Spinal cord (tissue), 10 donors: Measurements from ENCODE around the gene SRF. TPM values are rescaled to one million over a fixed set of nuclear protein-coding genes. Genes with fewer than 3 reads are reported as not detected.
"Not testable (repeated sequence)": the region's sequence is repeated elsewhere in the genome, so short reads cannot be mapped to it uniquely, and the experiment has no call there.

Experiments used
- DNase-seq, 6 donors: peaks; one replicate each; pipeline versions ENCODE4 v3.0.0 to v3.0.0-alpha.2; 2013 to 2015; ENCODE audit warnings: low spot score in 6 of 6, low read depth in 4 of 6
- H3K27ac ChIP-seq: one replicate; pipeline ENCODE4 v1.5.1; 2013; ENCODE audit warnings: low read depth, low read length, control low read depth
- H3K27me3 ChIP-seq: one replicate; pipeline ENCODE4 v1.6.1; 2013; ENCODE audit warnings: low read length; ENCODE audit not compliant: control insufficient read depth, insufficient read depth
- H3K36me3 ChIP-seq: one replicate; pipeline ENCODE4 v1.6.1; 2013; ENCODE audit warnings: low read length; ENCODE audit not compliant: control insufficient read depth, insufficient read depth
- H3K4me1 ChIP-seq: one replicate; pipeline ENCODE4 v1.6.1; 2013; ENCODE audit warnings: low read length; ENCODE audit not compliant: control insufficient read depth, insufficient read depth
- H3K4me3 ChIP-seq: one replicate; pipeline ENCODE4 v1.5.1; 2013; ENCODE audit warnings: low read depth, low read length, control low read depth
- H3K9me3 ChIP-seq: one replicate; pipeline ENCODE4 v1.6.1; 2013; ENCODE audit warnings: low read length; ENCODE audit not compliant: control insufficient read depth, insufficient read depth
- WGBS: methylation state at CpG from one replicate; pipeline ENCODE4 v1.1.5; 2013; ENCODE audit warnings: missing lambda C conversion rate; ENCODE audit not compliant: insufficient coverage; 5-methylcytosine and 5-hydroxymethylcytosine counted together
- polyA plus RNA-seq, 2 donors: library from polyadenylated mRNA; unstranded; fragments of 120-200 nt; gene quantifications; one replicate each; pipeline ENCODE4 v1.2.1, GENCODE V29; 2013; ENCODE audit not compliant: insufficient read length in 2 of 2
- total RNA-seq, 2 donors: library from RNA; depleted of rRNA in 1 of 2; stranded (reverse); fragments of 120-200 nt in 1 of 2; fragments of >200 nt in 1 of 2; gene quantifications; one replicate each; pipeline versions ENCODE4 v1.2.3 to v1.2.4, GENCODE V29; 2013 to 2014
- donor health status: healthy.

The SRF gene
- total and polyA plus RNA-seq, 4 donors = 6.8 to 21.7 (median 18.9) TPM

DNA sequence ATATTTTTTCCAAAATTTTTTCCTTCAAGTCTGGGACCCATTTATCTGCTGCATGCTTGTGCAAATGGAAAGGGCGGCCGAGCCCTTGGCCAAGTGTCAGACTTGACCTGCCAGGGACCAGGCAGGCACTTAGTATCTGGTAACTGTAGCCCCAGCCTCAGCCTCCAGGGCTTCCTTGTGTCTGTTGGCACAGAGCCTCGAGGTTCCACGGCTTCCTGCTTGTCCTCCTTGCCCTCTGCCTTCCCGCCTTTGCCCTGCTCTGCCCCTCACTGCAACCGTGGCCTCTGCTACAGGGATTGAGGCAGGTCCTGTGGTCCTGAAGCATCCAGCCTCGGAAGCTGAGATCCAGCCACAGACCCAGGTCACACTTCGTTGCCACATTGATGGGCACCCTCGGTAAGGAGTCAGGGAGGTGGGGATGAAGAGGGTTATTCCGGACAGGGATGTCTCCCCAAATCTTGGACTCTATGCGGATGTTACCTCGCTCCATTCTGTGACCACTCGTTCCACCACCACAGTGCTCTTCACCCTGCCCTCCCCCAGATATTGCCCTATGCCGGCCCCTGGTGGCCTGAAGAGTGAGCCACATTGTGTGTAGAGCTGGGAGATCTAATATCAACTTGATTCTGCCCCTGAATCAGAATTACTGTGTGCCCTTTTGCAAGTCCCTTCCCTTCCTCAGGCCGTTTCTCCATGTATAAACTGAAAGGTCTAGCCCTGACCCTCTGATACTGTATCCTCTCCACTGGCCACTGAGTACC, 41.5 kb upstream of the SRF start:
- Histone ChIP-seq H3K9me3 (no peaks in the 10 kb centered on the region), H3K36me3 (peaks cover 33% of the 10 kb centered on the region), H3K4me3 (no peak overlapping the region), H3K27ac (no peak overlapping the region), H3K27me3 (no peaks in the 10 kb centered on the region), H3K4me1 (peaks cover 33% of the 10 kb centered on the region)
- WGBS = 71% methylated on average over 7 of the region's 15 CpGs
- DNase-seq = peak in 1 of 6 donors; percentile 43

DNA sequence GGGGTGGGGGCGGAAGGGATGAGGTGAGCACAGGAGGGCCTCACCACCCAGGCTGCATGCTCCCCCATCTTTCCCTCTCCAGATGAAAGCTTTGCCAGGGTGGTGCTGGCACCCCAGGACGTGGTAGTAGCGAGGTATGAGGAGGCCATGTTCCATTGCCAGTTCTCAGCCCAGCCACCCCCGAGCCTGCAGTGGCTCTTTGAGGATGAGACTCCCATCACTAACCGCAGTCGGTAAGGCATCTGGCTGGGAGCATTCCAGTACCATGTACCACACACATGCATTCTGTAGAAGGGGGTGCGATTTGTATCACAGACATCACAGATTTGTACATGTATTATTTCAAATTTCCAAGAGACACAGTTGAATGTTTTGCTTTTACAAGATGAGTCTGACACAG, 40.6 kb upstream of the SRF start:
- Histone ChIP-seq H3K27ac (no peak overlapping the region), H3K9me3 (no peaks in the 10 kb centered on the region), H3K4me3 (no peak overlapping the region), H3K36me3 (peaks cover 37% of the 10 kb centered on the region), H3K27me3 (no peaks in the 10 kb centered on the region), H3K4me1 (peaks cover 25% of the 10 kb centered on the region)
- WGBS = no CpG with 5 or more reads among the region's 7 CpGs
- no peak for DNase-seq

DNA sequence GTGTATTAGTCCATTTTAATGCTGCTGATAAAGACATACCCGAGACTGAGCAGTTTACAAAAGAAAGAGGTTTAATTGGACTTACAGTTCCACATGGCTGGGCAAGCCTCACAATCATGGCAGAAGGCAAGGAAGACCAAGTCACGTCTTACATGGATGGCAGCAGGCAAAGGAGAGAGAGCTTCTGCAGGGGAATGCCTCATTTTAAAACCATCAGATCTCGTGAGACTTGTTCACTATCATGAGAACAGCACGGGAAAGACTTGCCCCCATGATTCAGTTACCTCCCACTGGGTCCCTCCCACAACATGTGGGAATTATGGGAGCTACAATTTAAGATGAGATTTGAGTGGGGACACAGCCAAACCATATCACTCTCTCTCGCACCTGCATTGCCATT, 39.7 kb upstream of the SRF start:
- 86% methylated on average over 2 of the region's 5 CpGs for WGBS
- Histone ChIP-seq H3K4me1 (peaks cover 21% of the 10 kb centered on the region), H3K36me3 (peaks cover 42% of the 10 kb centered on the region)
- H3K9me3 ChIP-seq, DNase-seq, H3K27ac ChIP-seq, H3K4me3 ChIP-seq, H3K27me3 ChIP-seq: not testable (repeated sequence)

DNA sequence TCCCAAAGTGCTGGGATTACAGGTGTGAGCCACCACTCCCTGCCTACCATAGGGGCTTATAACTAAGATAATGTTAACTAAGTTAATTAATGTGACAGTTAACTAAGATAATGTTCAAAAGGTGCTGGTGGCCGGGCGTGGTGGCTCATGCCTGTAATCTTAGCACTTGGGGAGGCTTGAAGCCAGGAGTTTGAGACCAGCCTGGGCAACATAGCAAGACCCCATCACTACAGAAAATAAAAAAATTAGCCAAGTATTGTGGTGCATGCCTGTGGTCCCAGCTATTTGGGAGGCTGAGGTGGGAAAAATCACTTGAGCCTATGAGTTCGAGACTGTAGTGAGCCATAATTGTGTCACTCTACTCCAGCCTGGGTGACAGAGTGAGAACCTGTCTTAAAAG, 32.8 kb upstream of the SRF start:
- 80% methylated on average over 1 of the region's 3 CpGs for WGBS
- Histone ChIP-seq H3K9me3 (no peaks in the 10 kb centered on the region), H3K4me1 (peaks cover 6% of the 10 kb centered on the region), H3K36me3 (peaks cover 31% of the 10 kb centered on the region), H3K27me3 (no peaks in the 10 kb centered on the region), H3K4me3 (no peak overlapping the region), H3K27ac (no peak overlapping the region)
- DNase-seq = no peak

DNA sequence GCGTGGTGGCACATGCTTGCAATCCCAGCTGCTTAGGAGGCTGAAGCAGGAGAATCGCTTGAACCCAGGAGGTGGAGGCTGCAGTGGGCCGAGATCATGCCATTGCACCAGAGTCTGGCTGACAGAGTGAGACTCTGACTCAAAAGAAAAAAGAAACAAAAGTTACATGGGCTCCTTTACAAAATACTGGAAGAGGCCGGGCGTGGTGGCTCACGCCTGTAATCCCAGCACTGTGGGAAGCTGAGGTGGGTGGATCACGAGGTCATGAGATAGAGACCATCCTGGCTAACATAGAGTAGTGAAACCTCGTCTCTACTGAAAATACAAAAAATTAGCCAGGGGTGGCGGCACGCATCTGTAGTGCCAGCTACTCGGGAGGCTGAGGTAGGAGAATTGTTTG, 31.1 kb upstream of the SRF start:
- 94% methylated on average over 7 of the region's 11 CpGs for WGBS
- Histone ChIP-seq H3K36me3 (peaks cover 37% of the 10 kb centered on the region), H3K4me1 (peaks cover 11% of the 10 kb centered on the region)
- not testable (repeated sequence) for DNase-seq, H3K27ac ChIP-seq, H3K9me3 ChIP-seq, H3K4me3 ChIP-seq, H3K27me3 ChIP-seq

DNA sequence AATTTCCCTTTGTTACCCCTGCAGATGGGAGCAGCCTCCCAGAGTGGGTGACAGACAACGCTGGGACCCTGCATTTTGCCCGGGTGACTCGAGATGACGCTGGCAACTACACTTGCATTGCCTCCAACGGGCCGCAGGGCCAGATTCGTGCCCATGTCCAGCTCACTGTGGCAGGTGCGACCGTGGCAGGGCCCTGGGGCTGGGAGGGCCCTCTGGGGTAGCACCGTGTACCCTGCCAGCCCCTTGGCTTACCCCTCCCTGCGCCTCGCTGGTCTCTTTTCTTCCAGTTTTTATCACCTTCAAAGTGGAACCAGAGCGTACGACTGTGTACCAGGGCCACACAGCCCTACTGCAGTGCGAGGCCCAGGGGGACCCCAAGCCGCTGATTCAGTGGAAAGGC, 29.4 kb upstream of the SRF start:
- no peaks in the 10 kb centered on the region for H3K9me3 ChIP-seq
- no peak overlapping the region for H3K27ac ChIP-seq
- no peak for DNase-seq
- peaks cover 42% of the 10 kb centered on the region for H3K36me3 ChIP-seq
- no peak overlapping the region for H3K4me3 ChIP-seq
- 89% methylated on average over 16 of the region's 16 CpGs for WGBS
- H3K4me1 ChIP-seq = peaks cover 11% of the 10 kb centered on the region
- no peaks in the 10 kb centered on the region for H3K27me3 ChIP-seq

DNA sequence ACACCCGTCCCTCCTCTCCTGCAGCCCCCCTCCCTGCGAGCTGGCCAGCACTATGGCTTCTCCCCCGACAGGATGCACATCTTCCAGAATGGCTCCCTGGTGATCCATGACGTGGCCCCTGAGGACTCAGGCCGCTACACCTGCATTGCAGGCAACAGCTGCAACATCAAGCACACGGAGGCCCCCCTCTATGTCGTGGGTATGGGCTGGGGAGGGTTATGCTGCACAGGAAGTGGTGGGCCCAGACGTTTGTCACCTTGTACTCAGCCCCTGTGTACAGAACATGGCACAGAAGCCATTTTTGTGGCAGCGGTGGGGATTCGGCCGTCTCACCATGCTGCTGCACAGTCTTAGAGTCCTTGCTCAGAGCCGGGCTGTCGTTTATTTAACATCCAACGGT, 29.0 kb upstream of the SRF start:
- no peak overlapping the region for H3K4me3 ChIP-seq
- 85% methylated on average over 12 of the region's 14 CpGs for WGBS
- H3K4me1 ChIP-seq = peaks cover 11% of the 10 kb centered on the region
- DNase-seq = no peak
- peaks cover 47% of the 10 kb centered on the region for H3K36me3 ChIP-seq
- H3K9me3 ChIP-seq = no peaks in the 10 kb centered on the region
- no peak overlapping the region for H3K27ac ChIP-seq
- H3K27me3 ChIP-seq = no peaks in the 10 kb centered on the region

DNA sequence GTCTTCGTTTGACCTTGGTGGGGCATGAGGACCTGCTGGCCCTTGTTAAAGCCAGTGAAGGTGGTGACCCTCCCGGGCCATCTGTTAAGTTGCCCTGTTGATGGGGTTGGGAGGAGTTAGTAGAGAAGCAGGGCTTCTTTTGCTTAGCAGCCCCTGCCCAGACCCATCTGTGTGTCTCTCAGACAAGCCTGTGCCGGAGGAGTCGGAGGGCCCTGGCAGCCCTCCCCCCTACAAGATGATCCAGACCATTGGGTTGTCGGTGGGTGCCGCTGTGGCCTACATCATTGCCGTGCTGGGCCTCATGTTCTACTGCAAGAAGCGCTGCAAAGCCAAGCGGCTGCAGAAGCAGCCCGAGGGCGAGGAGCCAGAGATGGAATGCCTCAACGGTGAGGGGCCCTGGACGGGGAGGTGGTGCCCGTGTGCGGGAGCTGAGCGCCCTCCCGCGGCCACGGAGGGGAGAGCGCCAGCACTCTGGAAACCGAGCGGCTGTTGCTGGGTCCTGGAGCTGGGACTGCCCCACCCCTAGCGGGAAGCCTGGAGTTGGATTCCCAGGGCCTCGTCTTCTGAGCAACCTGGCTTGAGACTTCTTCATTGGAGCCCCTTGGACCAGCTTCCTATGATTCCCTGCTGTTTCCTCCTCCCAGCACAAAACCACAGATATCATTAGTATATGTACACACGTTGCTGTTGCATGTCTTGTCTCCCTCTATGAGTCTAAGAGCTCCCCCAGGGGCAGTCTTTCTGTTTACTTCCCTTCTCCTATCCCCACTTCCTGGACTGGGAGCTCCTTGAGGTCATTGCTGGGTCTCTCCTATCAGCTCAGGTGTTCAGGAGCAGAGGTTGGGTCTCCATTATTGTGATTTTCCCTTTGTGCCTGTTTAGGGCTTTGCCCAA, 27.6 kb upstream of the SRF start:
- peak overlapping the region; percentile 72 for H3K27ac ChIP-seq
- peak; percentile 67 to 97 (median 77) for DNase-seq
- peaks cover 57% of the 10 kb centered on the region for H3K36me3 ChIP-seq
- no peak overlapping the region for H3K4me3 ChIP-seq
- peaks cover 11% of the 10 kb centered on the region for H3K4me1 ChIP-seq
- 3% methylated on average over 25 of the region's 25 CpGs for WGBS
- no peaks in the 10 kb centered on the region for H3K9me3 ChIP-seq
- H3K27me3 ChIP-seq = no peaks in the 10 kb centered on the region

DNA sequence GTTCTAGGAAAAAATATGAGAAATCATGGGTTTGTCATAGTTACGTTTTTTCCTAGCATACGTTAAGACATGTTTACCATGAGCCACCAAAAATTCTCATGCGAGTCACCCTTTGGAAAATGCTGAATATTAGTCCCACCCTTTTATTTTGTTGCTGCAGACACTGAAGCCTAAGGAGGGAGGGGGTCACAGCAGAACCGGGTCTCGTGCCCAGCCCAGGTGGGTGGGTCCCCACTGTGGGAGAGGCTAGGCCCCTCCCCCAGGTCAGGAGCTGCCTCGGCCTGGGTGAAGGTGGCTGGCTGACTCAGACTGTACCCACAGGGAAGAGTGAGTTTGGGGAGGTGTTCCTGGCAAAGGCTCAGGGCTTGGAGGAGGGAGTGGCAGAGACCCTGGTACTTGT, 26.2 kb upstream of the SRF start:
- no peaks in the 10 kb centered on the region for H3K27me3 ChIP-seq
- no peaks in the 10 kb centered on the region for H3K9me3 ChIP-seq
- 71% methylated on average over 4 of the region's 6 CpGs for WGBS
- H3K4me3 ChIP-seq = no peak overlapping the region
- H3K36me3 ChIP-seq = peaks cover 50% of the 10 kb centered on the region
- H3K27ac ChIP-seq = no peak overlapping the region
- DNase-seq = no peak
- peaks cover 11% of the 10 kb centered on the region for H3K4me1 ChIP-seq
